ENCODE results near the gene DHRS7C. TPM values are rescaled to one million over a fixed set of nuclear protein-coding genes. Genes with fewer than 3 reads are reported as not detected.

Gene DHRS7C
- total RNA-seq, 1 donor from 2014 or later = not detected

GRCh38 chr17:9821921-9822320 lies 30.5 kb upstream of the DHRS7C start, which contains the start of gene GSG1L2:
Gene GSG1L2, minus strand, starts transcription at chr17:9822079. Its CDS starts 8 bp downstream, at chr17:9822071.
- Mint-ChIP-seq H3K27me3 (ENCODE audit: low read depth) (no peaks in the 10 kb centered on the region), H3K4me1 (peaks cover 6% of the 10 kb centered on the region), H3K27ac (no peak within 1 kb of the TSS), H3K9me3 (no peaks in the 10 kb centered on the region), H3K4me3 (no peak within 1 kb of the TSS), H3K36me3 (no peaks in the 10 kb centered on the region)
- TF ChIP-seq CTCF (IDR thresholded peaks at IDR 0.05; ENCODE audit: unreplicated experiment) = no peak
- no peak for DNase-seq (ENCODE audit: low spot score in 2 of 2, unreplicated experiment in 2 of 2)

- Mint-ChIP-seq H3K4me3 (no peak overlapping the region), H3K4me1 (peaks cover 3% of the 10 kb centered on the region), H3K36me3 (no peaks in the 10 kb centered on the region), H3K27me3 (ENCODE audit: low read depth) (no peaks in the 10 kb centered on the region), H3K27ac (no peak overlapping the region), H3K9me3 (no peaks in the 10 kb centered on the region)
- no peak for TF ChIP-seq CTCF (IDR thresholded peaks at IDR 0.05; ENCODE audit: unreplicated experiment)
- DNase-seq (ENCODE audit: low spot score in 2 of 2, unreplicated experiment in 2 of 2) = no peak
Observed at GRCh38 chr17:9820448-9820847, 29.1 kb upstream of the DHRS7C start.

GRCh38 chr17:9818760-9819159 lies 27.4 kb upstream of the DHRS7C start:
- H3K4me3 Mint-ChIP-seq = no peak overlapping the region
- peaks cover 3% of the 10 kb centered on the region for H3K4me1 Mint-ChIP-seq
- no peak overlapping the region for H3K27ac Mint-ChIP-seq
- no peaks in the 10 kb centered on the region for H3K27me3 Mint-ChIP-seq (ENCODE audit: low read depth)
- H3K9me3 Mint-ChIP-seq = no peaks in the 10 kb centered on the region
- no peak for TF ChIP-seq CTCF (IDR thresholded peaks at IDR 0.05; ENCODE audit: unreplicated experiment)
- no peaks in the 10 kb centered on the region for H3K36me3 Mint-ChIP-seq
- DNase-seq (ENCODE audit: low spot score in 2 of 2, unreplicated experiment in 2 of 2) = no peak

GRCh38 chr17:9817086-9817485 lies 25.7 kb upstream of the DHRS7C start:
- H3K9me3 Mint-ChIP-seq = no peaks in the 10 kb centered on the region
- no peak overlapping the region for H3K4me3 Mint-ChIP-seq
- no peaks in the 10 kb centered on the region for H3K36me3 Mint-ChIP-seq
- peaks cover 3% of the 10 kb centered on the region for H3K4me1 Mint-ChIP-seq
- TF ChIP-seq CTCF (IDR thresholded peaks at IDR 0.05; ENCODE audit: unreplicated experiment) = no peak
- H3K27me3 Mint-ChIP-seq (ENCODE audit: low read depth) = no peaks in the 10 kb centered on the region
- no peak overlapping the region for H3K27ac Mint-ChIP-seq
- DNase-seq (ENCODE audit: low spot score in 2 of 2, unreplicated experiment in 2 of 2) = peak in 1 of 2 experiments; percentile 50

- Mint-ChIP-seq H3K4me1 (peaks cover 3% of the 10 kb centered on the region), H3K36me3 (no peaks in the 10 kb centered on the region), H3K27me3 (ENCODE audit: low read depth) (no peaks in the 10 kb centered on the region), H3K4me3 (no peak overlapping the region), H3K9me3 (no peaks in the 10 kb centered on the region), H3K27ac (no peak overlapping the region)
- TF ChIP-seq CTCF (IDR thresholded peaks at IDR 0.05; ENCODE audit: unreplicated experiment) = no peak
- no peak for DNase-seq (ENCODE audit: low spot score in 2 of 2, unreplicated experiment in 2 of 2)
Observed at GRCh38 chr17:9816472-9816871, 25.1 kb upstream of the DHRS7C start.
